Gastroesophageal sphincter (tissue), 4 donors: ENCODE measurements around the gene C1QTNF9. TPM values are rescaled to one million over a fixed set of nuclear protein-coding genes. Genes with fewer than 3 reads are reported as not detected.
"Not testable (repeated sequence)": the region's sequence is repeated elsewhere in the genome, so short reads cannot be mapped to it uniquely, and the experiment has no call there.

Experiments
- ATAC-seq: fragments of 150-250 bp; one replicate; pipeline ENCODE4 v1.9.1; 2016; ENCODE audit warnings: mild to moderate bottlenecking, moderate library complexity
- H3K27ac ChIP-seq, 4 donors: fragments of 200-600 bp; sonication (generic) in 3 of 4; 1 replicate in 3 of 4; 2 replicates in 1 of 4; pipeline ENCODE4 v1.5.1; 2016 to 2019
- H3K27me3 ChIP-seq: fragments of 200-600 bp; sonication (generic); one replicate; pipeline ENCODE4 v1.5.1; 2019
- H3K36me3 ChIP-seq, 2 donors: fragments of 200-600 bp; sonication (generic); one replicate each; pipeline ENCODE4 v1.5.1; 2019; ENCODE audit warnings: control low read depth in 1 of 2
- H3K4me1 ChIP-seq, 3 donors: fragments of 200-600 bp; sonication (generic); 1 replicate in 2 of 3; 2 replicates in 1 of 3; pipeline ENCODE4 v1.5.1; 2016 to 2019; ENCODE audit warnings: control low read depth in 2 of 3
- H3K4me3 ChIP-seq, 2 donors: fragments of 200-600 bp; sonication (generic); one replicate each; pipeline ENCODE4 v1.5.1; 2019; ENCODE audit warnings: mild to moderate bottlenecking in 1 of 2, moderate library complexity in 1 of 2
- H3K9me3 ChIP-seq, 3 donors: fragments of 200-600 bp; sonication (generic); one replicate each; pipeline ENCODE4 v1.5.1; 2017 to 2019; ENCODE audit warnings: control low read depth in 2 of 3
- EP300 ChIP-seq: sonication (generic); formaldehyde crosslinking; IDR thresholded peaks from one replicate; pipeline ENCODE4 v1.6.1; 2017; ENCODE audit warnings: antibody characterized with exemption, mild to moderate bottlenecking
- POLR2A ChIP-seq, 2 donors: fragments of 450-650 bp; IDR thresholded peaks; one replicate each; pipeline ENCODE4 v1.6.1; 2017; ENCODE audit warnings: antibody characterized with exemption in 2 of 2, mild to moderate bottlenecking in 2 of 2, moderate library complexity in 1 of 2
- POLR2AphosphoS5 ChIP-seq: sonication (generic); formaldehyde crosslinking; IDR thresholded peaks from one replicate; pipeline ENCODE4 v1.6.1; 2017; ENCODE audit warnings: antibody characterized with exemption
- WGBS, 2 donors: methylation state at CpG; one replicate each; pipeline ENCODE4 v1.1.5; 2018; ENCODE audit warnings: low coverage in 1 of 2; 5-methylcytosine and 5-hydroxymethylcytosine counted together
- total RNA-seq, 4 donors: library from RNA; depleted of rRNA; stranded (reverse); fragments of >200 nt; gene quantifications; one replicate each; pipeline ENCODE4 v1.1.0, GENCODE V29; 2016
- TF ChIP-seq, protein P1 (sequence below), 4 experiments: fragments of 200-600 bp in 2 of 4; fragments of 450-650 bp in 2 of 4; sonication (generic) in 1 of 4; IDR thresholded peaks; one replicate each; pipeline ENCODE4 v1.5.1; 2017 to 2019; ENCODE audit warnings: antibody characterized with exemption in 4 of 4, mild to moderate bottlenecking in 2 of 4, moderate library complexity in 2 of 4

Gene C1QTNF9
- total RNA-seq, 4 donors from 2014 or later: 0.81 to 2.4 (median 1.1) TPM; not detected in 1

DNA sequence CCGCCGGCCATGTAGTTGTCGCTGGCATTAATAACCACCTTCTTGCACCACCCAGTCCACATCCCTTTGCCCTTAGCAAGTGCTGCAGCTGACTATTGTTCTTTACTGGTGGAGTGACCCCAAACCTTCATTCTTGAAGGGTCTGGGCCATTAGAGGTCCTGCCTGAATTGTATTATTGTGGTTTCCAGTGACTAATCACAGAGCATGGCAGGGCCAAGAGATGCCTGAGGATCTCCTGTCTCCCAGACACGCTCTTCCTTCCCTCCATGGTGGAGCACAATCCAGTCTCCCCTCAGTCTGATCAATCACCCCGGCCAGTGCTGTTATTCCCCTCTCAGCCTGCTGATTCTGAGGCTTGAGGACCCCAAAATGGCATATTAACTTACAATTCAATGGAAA is 39.0 kb downstream of the C1QTNF9 start:
- TF ChIP-seq POLR2A (IDR thresholded peaks at IDR 0.05): no peak
- TF ChIP-seq, protein P1, sequence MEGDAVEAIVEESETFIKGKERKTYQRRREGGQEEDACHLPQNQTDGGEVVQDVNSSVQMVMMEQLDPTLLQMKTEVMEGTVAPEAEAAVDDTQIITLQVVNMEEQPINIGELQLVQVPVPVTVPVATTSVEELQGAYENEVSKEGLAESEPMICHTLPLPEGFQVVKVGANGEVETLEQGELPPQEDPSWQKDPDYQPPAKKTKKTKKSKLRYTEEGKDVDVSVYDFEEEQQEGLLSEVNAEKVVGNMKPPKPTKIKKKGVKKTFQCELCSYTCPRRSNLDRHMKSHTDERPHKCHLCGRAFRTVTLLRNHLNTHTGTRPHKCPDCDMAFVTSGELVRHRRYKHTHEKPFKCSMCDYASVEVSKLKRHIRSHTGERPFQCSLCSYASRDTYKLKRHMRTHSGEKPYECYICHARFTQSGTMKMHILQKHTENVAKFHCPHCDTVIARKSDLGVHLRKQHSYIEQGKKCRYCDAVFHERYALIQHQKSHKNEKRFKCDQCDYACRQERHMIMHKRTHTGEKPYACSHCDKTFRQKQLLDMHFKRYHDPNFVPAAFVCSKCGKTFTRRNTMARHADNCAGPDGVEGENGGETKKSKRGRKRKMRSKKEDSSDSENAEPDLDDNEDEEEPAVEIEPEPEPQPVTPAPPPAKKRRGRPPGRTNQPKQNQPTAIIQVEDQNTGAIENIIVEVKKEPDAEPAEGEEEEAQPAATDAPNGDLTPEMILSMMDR (IDR thresholded peaks at IDR 0.05): no peak
- no peak for TF ChIP-seq EP300
- TF ChIP-seq POLR2AphosphoS5: no peak
- H3K4me3 ChIP-seq: no peak overlapping the region
- no peaks in the 10 kb centered on the region for H3K9me3 ChIP-seq
- no peak overlapping the region for H3K27ac ChIP-seq
- 81 to 93% methylated on average over 5 of the region's 5 CpGs for WGBS, 2 donors
- no peaks in the 10 kb centered on the region for H3K27me3 ChIP-seq
- no peaks in the 10 kb centered on the region for H3K4me1 ChIP-seq
- no peak for ATAC-seq
- H3K36me3 ChIP-seq: no peaks in the 10 kb centered on the region

DNA sequence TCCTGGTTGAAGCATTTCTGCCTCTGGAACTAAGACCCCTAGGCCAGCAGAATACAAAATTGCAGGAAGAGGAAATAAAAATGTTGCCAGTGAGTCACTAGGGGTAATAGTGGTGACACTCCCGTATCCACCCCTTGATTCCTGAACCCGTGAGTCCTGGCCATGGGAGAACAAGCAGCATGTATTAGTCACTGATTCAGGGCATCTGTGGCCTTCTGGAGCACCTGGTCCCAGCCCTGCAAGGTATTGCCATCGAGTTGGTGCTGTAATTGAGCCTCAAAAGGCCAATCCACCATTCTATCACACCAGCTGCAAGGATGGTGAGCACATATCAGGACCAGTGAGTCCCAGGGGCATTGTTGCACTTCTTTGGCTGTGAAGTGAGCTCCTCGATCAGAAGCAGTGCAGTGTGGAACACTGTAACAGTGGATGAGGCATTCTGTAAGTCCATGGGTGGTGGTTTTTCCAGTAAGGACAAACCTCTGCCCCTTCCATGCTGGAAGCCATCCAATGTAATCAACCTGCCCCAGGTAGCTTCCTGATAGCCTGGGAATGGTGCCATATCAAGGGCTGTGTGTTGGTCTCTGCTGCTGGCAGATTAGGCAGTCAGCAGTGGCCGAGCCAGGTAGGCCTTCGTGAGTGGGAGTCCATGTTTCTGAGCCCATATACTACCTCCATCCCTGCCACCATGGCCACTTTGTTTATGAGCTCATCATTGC is 39.6 kb downstream of the C1QTNF9 start:
- no peak for ATAC-seq
- Histone ChIP-seq H3K27ac (no peak overlapping the region), H3K27me3 (no peaks in the 10 kb centered on the region), H3K36me3 (no peaks in the 10 kb centered on the region), H3K9me3 (no peaks in the 10 kb centered on the region), H3K4me3 (no peak overlapping the region), H3K4me1 (no peaks in the 10 kb centered on the region)
- 59 to 87% methylated on average over 3 to 5 of the region's 6 CpGs for WGBS, 2 donors
- TF ChIP-seq POLR2AphosphoS5: no peak
- TF ChIP-seq POLR2A (IDR thresholded peaks at IDR 0.05): no peak
- TF ChIP-seq, protein P1 (IDR thresholded peaks at IDR 0.05): no peak
- TF ChIP-seq EP300: no peak

DNA sequence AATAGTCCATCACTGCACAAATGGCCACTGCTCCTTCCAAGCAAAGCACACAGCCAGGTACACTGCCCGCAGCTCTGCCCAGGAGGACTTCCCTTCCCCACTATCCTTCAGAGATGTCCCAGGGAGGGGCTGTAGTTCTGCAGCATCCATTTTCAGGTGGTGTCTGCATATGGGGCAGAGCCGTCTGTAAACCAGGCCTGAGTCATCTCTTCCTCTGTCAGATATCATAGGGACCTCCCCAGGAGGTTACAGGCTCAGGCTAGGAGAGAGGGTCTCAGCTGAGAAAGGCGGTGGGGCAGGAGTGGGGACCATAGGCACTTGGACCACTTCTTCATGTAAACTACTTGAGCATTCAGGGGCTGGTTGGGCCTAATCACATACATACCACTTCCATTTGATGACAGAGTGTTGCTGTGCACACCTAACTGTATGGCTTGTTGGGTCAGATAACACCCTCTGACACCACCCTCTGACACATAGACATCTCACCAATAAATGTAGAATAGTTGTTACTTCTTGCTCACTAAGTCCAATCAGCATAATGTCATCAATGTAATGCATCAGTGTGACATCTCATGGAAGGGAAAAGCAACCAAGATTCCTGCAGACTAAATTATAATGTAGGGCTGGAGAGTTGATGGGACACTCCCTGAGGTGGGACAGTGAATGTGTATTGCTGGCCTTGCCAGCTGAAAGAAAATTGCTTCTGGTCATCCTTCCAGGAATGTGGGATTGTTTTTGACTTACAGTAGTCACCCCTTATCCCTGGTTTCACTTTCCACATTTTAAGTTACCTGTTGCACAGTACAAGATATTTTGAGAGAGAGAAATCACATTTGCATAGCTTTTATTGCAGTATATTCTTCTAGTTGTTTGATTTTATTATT is 40.6 kb downstream of the C1QTNF9 start:
- H3K36me3 ChIP-seq, H3K9me3 ChIP-seq, ATAC-seq, H3K4me1 ChIP-seq, H3K4me3 ChIP-seq, H3K27me3 ChIP-seq, H3K27ac ChIP-seq: not testable (repeated sequence)
- 86% methylated on average over 1 of the region's 3 CpGs; no CpG with 5 or more reads in 1 of the 2 donors for WGBS, 2 donors

DNA sequence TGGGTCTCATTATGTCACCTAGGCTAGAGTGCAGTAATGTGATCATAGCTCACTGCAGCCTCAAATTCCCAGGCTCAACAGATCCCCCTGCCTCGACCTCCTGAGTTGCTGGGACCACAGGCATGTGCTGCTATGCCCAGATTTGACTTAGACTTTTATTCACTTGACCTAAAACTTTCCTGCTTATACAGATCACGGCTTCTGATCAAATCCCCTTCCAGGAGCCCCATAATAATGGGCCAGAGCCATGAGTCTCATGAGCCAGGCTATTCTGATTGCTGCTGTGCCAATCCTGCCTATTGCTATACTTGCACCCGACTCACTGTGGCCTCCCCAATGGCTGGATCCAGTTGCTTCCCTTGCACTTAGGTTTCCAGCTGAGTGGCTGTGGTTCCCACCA is 42.0 kb downstream of the C1QTNF9 start:
- no peak overlapping the region for H3K4me3 ChIP-seq
- WGBS, 2 donors: 43 to 83% methylated on average over 1 to 3 of the region's 3 CpGs
- no peaks in the 10 kb centered on the region for H3K36me3 ChIP-seq
- no peaks in the 10 kb centered on the region for H3K4me1 ChIP-seq
- no peaks in the 10 kb centered on the region for H3K27me3 ChIP-seq
- no peak for ATAC-seq
- no peaks in the 10 kb centered on the region for H3K9me3 ChIP-seq
- no peak overlapping the region for H3K27ac ChIP-seq
- TF ChIP-seq POLR2A (IDR thresholded peaks at IDR 0.05): no peak
- TF ChIP-seq POLR2AphosphoS5: no peak
- TF ChIP-seq EP300: no peak
- TF ChIP-seq, protein P1 (IDR thresholded peaks at IDR 0.05): no peak

GRCh38 chr13:24353736-24354135 is 44.4 kb downstream of the C1QTNF9 start:
- no peaks in the 10 kb centered on the region for H3K27me3 ChIP-seq
- no peak for TF ChIP-seq POLR2A (IDR thresholded peaks at IDR 0.05)
- TF ChIP-seq POLR2AphosphoS5: no peak
- no peak for TF ChIP-seq EP300
- TF ChIP-seq, protein P1 (IDR thresholded peaks at IDR 0.05): no peak

More at GRCh38 chr13:24353736-24354135, 44.4 kb downstream of the C1QTNF9 start:
- Histone ChIP-seq H3K27ac (no peak overlapping the region), H3K4me1 (no peaks in the 10 kb centered on the region), H3K9me3 (no peaks in the 10 kb centered on the region), H3K36me3 (no peaks in the 10 kb centered on the region), H3K4me3 (no peak overlapping the region)
- no peak for ATAC-seq
- 90 to 100% methylated on average over 1 of the region's 1 CpG for WGBS, 2 donors
